AG09309 (cell line): ENCODE results near the gene TTYH3.

ENCODE experiments used
- DNase-seq: peaks from one replicate; pipeline ENCODE4 v3.0.0-alpha.2; 2010; ENCODE audit warnings: low read depth
- H3K4me3 ChIP-seq: 2 replicates; pipeline ENCODE4 v1.5.1; 2011; ENCODE audit warnings: mild to moderate bottlenecking, low read depth, low read length, moderate library complexity; ENCODE audit not compliant: control insufficient read depth
- TF ChIP-seq, protein P1 (sequence below): IDR thresholded peaks from 2 replicates; pipeline ENCODE4 v1.5.1; 2011; ENCODE audit warnings: mild to moderate bottlenecking, low read depth, low read length, inconsistent platforms; ENCODE audit not compliant: insufficient read depth, control insufficient read depth; ENCODE audit errors: missing control alignments

The TTYH3 gene, protein sequence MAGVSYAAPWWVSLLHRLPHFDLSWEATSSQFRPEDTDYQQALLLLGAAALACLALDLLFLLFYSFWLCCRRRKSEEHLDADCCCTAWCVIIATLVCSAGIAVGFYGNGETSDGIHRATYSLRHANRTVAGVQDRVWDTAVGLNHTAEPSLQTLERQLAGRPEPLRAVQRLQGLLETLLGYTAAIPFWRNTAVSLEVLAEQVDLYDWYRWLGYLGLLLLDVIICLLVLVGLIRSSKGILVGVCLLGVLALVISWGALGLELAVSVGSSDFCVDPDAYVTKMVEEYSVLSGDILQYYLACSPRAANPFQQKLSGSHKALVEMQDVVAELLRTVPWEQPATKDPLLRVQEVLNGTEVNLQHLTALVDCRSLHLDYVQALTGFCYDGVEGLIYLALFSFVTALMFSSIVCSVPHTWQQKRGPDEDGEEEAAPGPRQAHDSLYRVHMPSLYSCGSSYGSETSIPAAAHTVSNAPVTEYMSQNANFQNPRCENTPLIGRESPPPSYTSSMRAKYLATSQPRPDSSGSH

DNA sequence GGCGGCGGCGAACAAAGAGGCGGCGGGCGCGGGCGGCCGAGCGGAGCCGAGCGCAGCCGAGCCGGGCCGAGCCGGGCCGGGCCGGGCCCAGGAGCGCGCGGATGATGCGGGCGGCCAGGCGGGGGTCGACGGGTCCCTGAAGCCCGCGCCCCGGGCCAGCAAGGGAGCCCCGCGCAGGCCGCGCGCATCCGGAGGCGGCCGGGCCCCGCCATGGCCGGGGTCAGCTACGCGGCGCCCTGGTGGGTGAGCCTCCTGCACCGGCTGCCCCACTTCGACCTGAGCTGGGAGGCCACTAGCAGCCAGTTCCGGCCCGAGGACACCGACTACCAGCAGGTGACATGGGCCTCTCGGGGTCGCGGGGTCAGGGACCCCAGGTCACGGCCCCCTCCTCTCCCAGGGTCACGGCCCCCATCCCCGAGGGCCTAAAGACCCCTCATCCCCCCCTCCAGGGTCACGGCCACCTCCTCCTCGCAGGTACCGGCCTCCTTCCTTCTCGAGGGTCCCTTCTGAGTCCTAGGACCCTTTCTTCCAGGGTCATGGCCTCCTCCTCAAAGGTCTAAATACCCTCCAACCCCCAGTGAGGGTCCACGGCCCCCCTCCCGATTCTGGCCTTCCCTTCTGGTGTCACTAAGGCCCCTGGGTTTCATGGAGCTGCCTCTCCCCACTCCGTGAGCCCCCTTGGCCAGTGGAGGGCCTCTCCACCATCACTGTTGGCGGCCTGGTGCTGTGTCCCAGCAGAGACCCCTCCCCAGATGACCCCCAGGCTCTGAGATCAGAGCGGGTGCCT lies at the start of gene TTYH3:
TTYH3 (plus strand) TSS at position 41 of the 787 bp plus-strand sequence; CDS start at position 211, 170 bp downstream.
- TF ChIP-seq, protein P1, sequence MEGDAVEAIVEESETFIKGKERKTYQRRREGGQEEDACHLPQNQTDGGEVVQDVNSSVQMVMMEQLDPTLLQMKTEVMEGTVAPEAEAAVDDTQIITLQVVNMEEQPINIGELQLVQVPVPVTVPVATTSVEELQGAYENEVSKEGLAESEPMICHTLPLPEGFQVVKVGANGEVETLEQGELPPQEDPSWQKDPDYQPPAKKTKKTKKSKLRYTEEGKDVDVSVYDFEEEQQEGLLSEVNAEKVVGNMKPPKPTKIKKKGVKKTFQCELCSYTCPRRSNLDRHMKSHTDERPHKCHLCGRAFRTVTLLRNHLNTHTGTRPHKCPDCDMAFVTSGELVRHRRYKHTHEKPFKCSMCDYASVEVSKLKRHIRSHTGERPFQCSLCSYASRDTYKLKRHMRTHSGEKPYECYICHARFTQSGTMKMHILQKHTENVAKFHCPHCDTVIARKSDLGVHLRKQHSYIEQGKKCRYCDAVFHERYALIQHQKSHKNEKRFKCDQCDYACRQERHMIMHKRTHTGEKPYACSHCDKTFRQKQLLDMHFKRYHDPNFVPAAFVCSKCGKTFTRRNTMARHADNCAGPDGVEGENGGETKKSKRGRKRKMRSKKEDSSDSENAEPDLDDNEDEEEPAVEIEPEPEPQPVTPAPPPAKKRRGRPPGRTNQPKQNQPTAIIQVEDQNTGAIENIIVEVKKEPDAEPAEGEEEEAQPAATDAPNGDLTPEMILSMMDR: no peak
- peak within 1 kb of the TSS; percentile 95 for H3K4me3 ChIP-seq
- DNase-seq: no peak

DNA sequence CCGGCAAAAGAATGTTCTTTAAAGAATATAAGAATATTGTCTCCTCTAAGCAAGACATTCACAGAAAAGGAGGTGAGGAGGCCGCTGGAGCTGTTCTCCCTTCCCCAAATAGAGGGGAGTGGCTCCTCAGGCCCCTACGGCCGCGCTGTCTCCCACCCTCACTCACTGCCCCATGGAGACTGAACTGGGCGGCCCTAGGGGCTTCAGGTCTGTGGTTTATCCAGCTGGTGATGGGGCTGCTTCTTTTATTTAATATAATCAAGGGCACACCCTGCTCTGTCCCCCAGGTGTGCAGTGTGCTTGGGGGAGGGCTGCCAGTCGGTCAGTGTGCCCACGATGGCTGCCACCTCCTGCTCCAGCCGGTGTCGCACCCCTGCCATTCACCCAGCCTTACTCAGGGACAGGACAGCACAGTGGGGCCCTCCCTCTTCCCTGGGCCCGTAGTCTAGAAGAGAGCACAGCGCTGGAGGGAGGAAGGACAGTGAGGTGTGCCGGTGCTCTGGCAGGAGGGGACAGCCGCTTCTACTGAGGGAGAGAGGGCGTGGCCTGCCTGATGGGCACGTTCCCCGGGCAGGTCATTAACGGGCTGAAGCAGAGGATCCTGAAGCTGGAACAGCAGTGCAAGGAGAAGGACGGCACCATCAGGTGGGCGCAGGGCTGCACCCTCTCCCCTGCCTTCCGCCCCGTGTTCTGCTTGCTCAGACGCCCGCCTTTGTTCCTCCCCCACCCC lies 49.6 kb upstream of the TTYH3 start:
- no peak for DNase-seq
- TF ChIP-seq, protein P1: no peak
- no peak overlapping the region for H3K4me3 ChIP-seq

DNA sequence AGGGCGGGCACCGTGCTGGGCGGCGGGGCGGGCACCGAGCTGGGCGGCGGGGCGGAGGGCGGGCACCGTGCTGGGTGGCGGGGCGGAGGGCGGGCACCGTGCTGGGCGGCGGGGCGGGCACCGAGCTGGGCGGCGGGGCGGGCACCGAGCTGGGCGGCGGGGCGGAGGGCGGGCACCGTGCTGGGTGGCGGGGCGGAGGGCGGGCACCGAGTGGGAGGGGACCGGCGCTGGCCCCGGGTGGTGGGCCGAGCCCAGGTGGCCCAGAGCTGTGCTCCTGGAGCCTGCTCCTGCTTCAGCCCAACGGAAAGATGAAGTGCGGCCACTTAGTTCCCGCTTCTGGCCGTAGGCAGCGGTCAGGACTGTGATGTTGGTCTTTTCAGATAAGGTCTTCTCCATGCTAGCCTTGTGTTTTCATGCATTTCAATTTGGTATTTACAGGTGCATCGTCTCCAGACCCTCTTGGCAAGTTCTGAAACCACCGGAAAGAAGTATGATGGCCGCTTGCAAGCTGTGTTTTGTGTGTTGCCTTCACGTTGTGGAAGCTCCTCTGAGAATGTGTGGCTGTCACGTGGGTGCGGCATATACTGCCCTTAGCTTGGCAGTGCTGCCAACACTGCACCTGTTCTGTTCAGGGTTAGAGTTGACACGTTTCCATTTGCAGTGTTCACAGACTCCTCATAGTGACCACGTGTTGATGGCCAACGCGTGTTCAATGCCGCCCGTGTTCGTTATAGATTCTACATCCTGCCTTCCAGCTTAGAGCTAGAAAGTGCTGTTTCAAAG lies 47.8 kb upstream of the TTYH3 start:
- TF ChIP-seq, protein P1: no peak
- no peak for DNase-seq
- H3K4me3 ChIP-seq: no peak overlapping the region

DNA sequence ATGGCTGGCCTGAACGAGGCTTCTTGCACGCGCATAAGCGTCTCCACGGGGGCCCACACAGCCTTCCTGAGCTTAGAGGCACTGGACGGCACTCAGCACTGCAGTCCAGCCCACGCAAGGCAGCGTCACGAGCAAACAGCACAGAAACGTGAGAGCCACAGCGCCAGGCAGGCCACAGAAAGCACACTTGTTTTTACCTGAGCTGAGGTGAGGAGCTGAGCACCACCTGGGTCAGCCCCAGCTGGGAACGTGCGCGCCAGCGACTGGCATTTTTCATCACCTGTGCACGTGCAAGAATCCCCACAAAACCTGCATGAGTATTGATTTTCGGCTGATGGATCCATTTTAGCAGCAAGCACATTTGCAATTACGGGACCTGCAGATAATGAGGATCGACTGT lies 46.3 kb upstream of the TTYH3 start:
- TF ChIP-seq, protein P1: no peak
- no peak overlapping the region for H3K4me3 ChIP-seq
- no peak for DNase-seq

DNA sequence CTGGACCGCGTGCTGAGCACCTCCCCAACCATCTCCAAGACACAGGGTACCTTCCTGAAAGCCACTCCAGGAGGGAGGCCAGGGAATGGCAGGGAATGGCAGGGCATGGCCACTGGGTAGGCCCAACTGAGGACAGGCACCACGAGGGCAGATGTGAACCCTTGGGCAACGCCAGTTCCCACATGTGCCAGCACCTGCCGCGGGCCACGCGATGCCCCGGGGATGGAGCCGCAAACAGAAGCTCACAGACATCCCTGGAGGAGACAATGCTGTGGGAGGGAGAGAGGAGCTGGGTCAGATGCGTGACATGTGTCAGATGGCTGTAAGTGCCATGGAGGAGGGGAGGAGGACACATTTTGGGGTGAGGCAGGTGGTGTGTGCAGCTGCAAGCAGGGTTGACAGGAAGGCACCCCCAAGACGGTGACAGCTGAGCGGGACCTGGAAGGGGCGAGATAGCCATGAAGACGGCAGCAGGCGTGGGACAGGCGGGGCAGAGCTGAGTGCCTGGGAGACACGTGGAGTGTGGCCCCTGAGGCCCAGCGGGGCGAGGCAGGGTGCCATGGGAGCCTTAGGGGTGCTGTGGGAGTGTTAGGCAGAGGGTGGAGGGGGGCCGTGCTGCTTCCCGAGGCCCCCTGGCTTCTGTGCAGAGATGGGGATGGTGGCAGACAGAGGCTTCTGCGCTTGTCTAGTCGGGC lies 45.3 kb upstream of the TTYH3 start:
- TF ChIP-seq, protein P1: no peak
- no peak overlapping the region for H3K4me3 ChIP-seq
- no peak for DNase-seq

DNA sequence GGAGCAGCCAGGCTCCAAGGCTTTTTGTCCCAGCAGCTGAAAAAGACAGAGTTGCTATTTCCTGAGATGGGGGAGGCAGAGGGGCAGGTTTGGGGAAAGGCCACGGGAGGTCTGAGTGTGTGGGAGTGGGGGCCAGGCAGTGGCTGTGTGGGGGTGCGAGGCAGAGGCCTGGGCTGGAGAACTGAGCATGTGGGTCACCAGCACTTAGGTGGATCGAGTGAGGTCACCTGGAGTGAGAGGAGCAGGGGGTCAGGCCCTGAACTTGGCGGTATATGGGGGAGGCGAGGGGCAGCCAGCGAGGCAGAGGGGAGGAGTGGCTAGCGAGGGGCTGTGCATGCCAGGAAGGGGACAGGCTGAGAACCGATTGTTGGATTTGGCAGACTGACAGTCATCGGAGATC lies 44.7 kb upstream of the TTYH3 start:
- TF ChIP-seq, protein P1: no peak

More for the DNA sequence above, 44.7 kb upstream of the TTYH3 start:
- no peak for DNase-seq
- no peak overlapping the region for H3K4me3 ChIP-seq
